Skin epidermis (tissue), 12 donors: ENCODE results near the gene SERPING1.
A peak's percentile ranks its signal among the peaks of the same experiment; 100 is the strongest.

Experiments
- H3K27ac ChIP-seq, 21 experiments: fragments of 200-600 bp; sonication (generic) in 11 of 21; one replicate each; pipeline ENCODE4 v1.5.0; 2020; ENCODE audit warnings: mild to moderate bottlenecking in 3 of 21, inconsistent platforms in 2 of 21, moderate library complexity in 2 of 21
- H3K4me3 ChIP-seq, 7 experiments: fragments of 200-600 bp; sonication (generic) in 2 of 7; one replicate each; pipeline ENCODE4 v1.5.0; 2020; ENCODE audit warnings: inconsistent platforms in 2 of 7, mild to moderate bottlenecking in 2 of 7, moderate library complexity in 1 of 7

The SERPING1 gene

DNA sequence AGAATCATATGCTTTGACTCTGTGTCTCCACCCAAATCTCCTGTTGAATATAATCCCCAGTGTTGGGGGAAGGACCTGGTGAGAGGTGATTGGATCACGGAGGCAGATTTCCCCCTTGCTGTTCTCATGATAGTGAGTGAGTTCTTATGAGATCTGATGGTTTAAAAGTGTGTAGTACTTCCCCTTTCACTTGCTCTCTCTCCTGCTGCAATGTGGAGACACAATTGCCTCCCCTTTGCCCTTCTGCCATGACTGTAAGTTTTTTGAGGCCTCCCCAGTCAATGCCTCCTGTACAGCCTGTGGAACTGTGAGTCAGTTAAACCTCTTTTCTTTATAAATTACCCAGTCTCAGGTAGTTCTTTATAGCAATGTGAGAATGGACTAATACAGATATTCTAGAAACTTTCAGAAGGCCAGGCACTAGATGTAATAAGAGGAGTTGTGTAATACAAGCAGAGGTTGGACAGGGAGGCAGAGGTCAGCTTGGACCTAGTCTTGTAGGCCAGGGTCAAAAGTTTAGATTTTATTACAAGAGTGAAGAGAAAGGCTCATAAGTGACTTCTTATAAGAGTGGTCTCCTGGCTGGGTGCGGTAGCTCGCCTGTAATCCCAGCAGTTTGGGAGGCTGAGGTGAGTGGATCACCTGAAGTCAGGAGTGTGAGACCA lies 9.3 kb upstream of the SERPING1 start:
- Histone ChIP-seq H3K4me3 (no peak overlapping the region), H3K27ac (no peak overlapping the region)

DNA sequence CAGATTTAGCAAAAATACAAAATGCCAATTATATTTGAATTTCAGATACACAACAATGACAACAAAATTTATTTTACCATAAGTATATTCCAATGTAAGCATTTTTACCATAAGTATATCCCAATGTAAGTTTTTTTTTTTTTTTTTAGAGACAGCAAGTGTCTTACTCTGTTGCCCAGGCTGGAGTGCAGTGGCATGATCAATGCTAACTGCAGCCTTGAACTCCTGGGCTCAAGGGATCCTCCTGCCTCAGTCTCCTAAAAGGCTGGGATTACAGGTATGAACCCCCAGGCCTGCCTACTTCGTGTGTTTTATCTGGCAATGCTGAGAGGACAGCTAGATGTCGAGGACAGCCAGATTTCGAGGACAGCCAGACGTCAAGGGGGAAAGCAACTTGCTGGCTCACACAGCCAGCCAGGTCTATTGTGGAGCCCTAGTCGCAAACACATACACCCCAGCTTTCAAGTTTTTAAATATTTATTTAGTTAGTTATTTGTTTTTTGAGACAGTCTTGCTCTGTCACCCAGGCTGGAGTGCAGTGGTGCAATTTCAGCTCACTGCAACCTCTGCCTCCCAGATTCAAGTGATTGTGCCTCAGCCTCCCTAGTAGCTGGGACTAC lies 1.1 kb upstream of the SERPING1 start:
- Histone ChIP-seq H3K27ac (peak overlapping the region in 10 of 21 experiments; percentile 77 to 95 (median 88)), H3K4me3 (no peak overlapping the region)

DNA sequence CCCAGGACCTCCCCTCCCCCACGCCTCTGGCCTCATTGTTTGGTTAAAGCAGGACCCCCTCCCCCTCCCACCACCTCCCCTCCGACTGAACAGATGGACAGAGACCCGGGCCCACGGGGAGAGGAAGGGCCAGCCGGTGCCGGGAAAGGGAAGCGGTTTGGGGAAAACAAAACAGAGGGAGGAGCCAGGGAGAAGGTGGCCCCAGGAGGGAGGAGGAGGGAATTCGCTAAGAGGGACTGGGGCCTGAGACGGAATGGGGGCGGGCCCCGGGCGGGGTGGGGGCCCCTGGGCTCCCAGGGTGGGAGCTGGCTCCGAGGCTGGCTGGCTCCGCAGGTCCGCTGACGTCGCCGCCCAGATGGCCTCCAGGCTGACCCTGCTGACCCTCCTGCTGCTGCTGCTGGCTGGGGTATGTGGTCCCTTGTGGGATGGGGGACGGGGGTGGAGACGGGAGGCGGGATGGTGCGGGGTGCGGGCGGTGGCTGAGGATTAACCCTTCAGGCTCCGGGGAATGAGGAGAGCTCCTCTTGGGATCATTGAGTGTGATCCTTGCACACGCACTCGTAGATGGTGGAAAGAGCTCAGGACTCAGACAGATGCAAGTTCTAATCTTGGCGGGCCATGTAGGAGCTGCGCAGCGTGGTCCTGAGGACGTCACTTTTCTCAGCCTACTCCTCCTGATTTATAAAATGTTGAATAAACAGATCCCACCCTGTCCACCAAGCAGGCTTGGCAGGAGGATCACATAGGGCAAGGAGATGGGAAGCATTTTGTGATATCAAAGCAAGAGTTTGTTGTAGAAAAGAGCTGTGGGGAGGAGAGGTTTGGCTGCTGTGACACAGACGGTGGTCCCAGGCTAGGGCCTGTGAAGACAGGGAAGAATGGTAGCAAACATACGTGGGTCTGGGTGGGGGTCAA lies 688 bp downstream of the SERPING1 start:
- Histone ChIP-seq H3K4me3 (peak overlapping the region; percentile 39 to 59 (median 48)), H3K27ac (peak overlapping the region; percentile 52 to 95 (median 87))

DNA sequence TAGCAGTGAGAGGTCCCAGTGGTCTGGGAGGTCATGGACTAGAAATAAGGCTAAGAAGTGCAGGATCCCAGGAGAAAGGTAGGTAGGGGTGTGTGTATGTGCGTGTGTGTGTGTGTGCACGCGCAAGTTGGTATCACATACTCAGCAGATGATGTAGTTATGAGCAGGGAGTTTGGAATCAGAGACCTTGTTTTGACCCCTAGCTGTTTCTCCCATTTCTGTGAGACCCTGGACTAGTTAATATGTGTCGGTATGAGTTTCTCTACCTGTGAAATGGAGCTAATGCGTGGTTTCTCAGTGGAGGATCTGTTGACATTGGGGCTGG lies 1.3 kb downstream of the SERPING1 start:
- Histone ChIP-seq H3K27ac (peak overlapping the region in 14 of 21 experiments; percentile 77 to 95 (median 88)), H3K4me3 (peak overlapping the region in 6 of 7 experiments; percentile 39 to 59 (median 49))

DNA sequence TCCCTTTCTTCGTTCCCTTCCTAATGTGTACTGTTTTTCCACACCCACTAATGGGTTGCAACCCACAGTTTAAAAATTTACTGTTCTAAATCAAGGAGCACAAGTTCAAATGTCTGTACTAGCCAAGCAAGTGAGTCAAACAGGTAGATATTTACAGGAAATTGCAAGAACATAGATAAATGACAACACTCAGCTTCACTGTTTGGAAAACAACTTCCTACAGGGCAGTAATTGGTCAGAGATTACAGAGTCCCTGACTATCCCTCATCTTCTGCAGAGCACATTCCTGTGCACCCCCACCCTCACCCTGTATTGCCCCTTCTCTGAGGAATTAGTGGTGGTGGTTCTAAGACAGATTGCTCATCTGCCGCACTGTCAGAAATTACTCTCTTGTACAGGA lies 1.9 kb downstream of the SERPING1 start:
- Histone ChIP-seq H3K27ac (peak overlapping the region in 4 of 21 experiments; percentile 88 to 95 (median 88)), H3K4me3 (peak overlapping the region in 1 of 7 experiments; percentile 59)

DNA sequence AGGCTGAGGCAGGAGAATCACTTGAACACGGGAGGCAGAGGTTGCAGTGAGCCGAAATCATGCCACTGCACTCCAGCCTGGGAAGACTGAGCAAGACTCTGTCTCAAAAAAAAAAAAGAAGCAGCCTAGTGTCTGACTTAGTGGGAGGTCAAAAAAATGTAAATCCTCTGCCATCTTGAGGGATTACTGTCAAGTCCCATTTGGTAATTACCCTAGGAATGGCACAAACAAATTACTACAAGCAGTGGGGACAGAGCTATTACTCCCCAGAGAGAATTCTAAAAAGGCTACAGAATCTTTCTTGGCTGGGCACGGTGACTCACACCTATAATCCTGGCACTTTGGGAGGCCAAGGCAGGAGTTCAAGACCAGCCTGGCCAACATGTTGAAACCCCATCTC lies 3.8 kb downstream of the SERPING1 start:
- Histone ChIP-seq H3K4me3 (no peak overlapping the region), H3K27ac (no peak overlapping the region)

DNA sequence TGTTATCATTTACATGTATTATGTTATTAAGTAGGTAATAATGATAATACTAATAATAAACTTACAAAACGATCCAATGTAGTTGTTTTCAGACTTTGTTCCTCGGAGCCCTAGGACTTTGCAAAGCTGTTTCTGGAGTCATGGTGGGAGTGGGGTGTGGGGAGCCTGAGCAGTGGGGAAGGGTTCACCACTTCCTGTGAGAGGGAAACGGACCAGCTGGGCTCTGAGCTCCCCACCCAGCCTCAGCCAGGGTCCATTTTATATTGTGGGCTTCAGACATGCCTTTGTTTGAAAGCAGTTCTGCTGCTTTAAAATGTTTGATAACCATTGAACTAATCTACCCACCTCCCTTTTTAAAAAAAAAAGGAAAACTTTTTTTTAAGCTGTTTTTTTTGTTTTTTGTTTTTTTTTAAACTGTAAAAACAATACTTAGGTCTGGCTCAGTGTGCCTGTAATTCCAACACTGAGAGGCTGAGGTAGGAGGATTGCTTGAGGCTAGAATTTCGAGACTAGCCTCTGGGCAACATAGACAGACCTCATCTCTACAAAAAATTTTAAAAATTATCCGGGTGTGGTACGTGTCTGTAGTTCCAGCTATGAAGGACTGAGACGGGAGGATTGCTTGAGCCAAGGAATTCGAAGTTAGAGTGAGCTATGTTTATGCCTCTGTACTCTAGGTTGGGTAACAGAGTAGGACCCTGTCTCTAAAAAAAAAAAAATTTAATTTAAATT lies 7.0 kb downstream of the SERPING1 start:
- H3K27ac ChIP-seq, result peak overlapping the region in 1 of 21 experiments; percentile 51

DNA sequence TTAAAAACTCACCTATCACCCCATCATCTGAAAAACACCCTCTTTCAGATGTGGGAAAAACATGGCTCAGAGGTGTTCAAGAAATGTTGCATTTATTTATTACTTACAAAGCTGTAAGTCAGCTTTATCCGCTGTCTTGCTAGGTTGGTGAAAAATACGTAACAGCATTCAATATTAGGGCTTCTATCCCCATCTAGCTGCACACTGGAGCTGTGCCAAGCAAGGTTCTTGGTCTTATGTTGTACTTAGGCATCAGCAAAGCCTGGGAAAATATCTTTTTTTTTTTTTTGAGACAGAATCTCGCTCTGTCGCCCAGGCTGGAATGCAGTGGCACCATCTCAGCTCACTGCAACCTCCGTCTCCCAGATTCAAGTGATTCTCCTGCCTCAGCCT lies 7.5 kb downstream of the SERPING1 start:
- no peak overlapping the region for H3K4me3 ChIP-seq

More for the DNA sequence above, 7.0 kb downstream of the SERPING1 start:
- H3K4me3 ChIP-seq, result no peak overlapping the region

DNA sequence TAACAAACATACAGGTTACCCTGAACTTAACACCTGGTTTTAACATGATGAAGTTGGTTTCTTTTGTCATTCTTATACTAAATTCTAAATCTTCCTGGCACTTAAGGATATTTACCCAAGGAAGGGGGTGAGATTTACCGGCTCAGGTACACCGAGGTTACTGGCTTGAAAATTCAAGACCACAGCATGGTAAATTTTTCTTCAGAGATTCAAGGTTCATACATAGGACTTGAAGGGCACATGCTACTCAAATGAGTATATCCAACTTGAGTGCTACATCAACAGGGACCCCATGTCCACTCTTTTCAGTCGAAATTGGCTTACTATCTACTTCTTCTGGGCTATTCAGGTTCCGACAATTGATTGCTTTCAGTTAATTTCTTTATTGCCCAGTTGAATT lies 12.7 kb downstream of the SERPING1 start:
- Histone ChIP-seq H3K4me3 (no peak overlapping the region), H3K27ac (no peak overlapping the region)

More for the DNA sequence above, 7.5 kb downstream of the SERPING1 start:
- H3K27ac ChIP-seq, result no peak overlapping the region

DNA sequence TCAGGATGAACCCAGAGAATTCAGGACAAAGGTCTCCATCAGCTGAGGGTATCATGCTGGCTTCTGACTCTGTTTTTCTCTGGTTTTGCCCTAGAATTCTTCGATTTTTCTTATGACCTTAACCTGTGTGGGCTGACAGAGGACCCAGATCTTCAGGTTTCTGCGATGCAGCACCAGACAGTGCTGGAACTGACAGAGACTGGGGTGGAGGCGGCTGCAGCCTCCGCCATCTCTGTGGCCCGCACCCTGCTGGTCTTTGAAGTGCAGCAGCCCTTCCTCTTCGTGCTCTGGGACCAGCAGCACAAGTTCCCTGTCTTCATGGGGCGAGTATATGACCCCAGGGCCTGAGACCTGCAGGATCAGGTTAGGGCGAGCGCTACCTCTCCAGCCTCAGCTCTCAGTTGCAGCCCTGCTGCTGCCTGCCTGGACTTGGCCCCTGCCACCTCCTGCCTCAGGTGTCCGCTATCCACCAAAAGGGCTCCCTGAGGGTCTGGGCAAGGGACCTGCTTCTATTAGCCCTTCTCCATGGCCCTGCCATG lies 16.8 kb downstream of the SERPING1 start:
- Histone ChIP-seq H3K27ac (no peak overlapping the region), H3K4me3 (no peak overlapping the region)

DNA sequence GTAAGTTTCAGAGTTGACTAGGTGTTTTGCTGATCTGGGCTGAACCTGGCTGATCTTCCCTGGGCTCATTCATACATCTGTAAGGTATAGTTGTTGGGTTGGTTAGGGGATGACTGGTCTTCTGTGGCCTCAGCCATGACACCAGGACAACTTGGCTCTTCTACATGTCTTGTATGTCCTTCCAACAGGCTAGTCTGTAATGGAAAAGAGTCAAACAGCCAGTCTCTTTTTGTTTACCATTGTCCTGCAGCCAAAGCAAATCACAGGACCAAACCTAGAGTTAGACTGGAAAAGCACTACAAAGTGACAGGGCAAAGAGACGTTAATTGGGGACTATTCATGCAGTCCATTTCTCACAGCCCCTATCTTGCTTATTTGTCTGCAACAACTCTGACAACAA lies 17.8 kb downstream of the SERPING1 start:
- H3K4me3 ChIP-seq, result no peak overlapping the region
- no peak overlapping the region for H3K27ac ChIP-seq

DNA sequence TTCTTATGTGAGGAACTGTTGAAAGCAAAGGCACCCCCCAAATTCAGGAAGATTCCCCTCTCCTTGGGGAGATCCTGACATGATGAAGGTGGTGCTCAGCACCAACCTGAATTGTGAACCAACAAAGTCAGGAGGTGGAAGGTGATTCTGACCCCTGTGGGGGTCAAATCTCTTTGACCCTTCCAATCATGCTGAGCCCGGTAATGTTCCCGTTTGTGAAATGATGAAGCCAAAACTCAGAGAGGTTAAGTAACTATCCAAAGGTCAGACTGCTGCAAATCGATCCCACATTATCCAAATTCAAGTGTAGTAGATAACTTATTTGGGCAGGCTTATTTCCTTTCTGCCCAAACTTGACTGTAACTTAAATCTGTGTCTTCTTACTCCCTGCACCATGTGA lies 19.1 kb downstream of the SERPING1 start:
- no peak overlapping the region for H3K27ac ChIP-seq

DNA sequence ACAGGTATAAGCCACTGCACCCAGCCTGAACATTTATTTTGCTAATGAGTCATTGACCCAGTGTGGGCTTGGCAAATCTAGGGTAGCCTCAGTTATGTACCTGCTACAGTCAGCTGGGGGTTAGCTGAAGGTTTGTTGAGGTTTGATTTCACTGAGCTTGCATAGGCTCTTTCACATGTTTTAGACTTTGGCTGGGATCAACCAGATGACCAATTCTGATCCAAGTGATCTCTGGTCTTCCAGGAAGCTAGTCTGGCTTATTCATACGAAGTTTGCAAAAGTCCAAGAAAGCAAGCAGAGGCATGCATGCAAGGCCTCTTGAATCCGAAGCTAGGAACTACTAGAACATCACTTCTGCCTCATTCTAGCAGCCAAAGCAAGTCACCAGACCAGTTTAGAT lies 21.0 kb downstream of the SERPING1 start:
- no peak overlapping the region for H3K4me3 ChIP-seq
- no peak overlapping the region for H3K27ac ChIP-seq

More for the DNA sequence above, 19.1 kb downstream of the SERPING1 start:
- H3K4me3 ChIP-seq, result no peak overlapping the region

DNA sequence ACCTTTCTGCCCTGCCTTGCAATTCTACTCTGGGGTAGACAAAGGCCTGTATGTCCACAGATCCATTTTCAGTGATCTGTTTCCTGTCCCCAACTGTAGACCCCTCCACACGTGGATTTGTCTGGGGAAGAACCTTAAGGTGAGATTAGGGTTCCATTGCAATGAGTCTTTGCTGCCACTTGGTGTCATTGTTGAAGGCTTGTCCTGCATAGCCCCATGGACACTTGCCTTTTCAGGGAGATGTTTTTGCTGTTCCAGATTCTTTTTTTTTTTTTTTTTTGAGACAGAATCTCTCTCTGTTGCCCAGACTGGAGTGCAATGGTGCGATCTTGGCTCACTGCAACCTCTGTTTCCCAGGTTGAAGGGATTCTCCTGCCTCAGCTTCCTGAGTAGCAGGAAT lies 21.8 kb downstream of the SERPING1 start:
- Histone ChIP-seq H3K27ac (no peak overlapping the region), H3K4me3 (no peak overlapping the region)

DNA sequence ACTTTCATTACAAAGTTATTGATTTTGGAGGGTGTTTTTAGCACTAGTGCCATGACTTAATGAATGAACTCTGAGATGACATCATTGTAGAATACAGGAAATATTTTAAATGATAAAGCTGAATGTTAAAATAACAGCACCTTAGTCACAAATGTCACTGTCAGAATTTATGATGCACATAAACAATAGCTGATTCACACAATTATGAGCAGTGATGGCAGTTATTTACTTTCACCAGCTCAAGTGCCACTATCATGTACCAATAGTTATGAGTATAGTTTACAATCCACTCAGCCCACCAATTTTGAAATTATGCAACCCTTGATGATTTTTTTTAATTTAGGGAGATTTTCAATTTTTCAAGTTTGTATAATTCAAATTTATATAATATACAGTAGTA lies 23.0 kb downstream of the SERPING1 start:
- no peak overlapping the region for H3K4me3 ChIP-seq
- H3K27ac ChIP-seq, result no peak overlapping the region

DNA sequence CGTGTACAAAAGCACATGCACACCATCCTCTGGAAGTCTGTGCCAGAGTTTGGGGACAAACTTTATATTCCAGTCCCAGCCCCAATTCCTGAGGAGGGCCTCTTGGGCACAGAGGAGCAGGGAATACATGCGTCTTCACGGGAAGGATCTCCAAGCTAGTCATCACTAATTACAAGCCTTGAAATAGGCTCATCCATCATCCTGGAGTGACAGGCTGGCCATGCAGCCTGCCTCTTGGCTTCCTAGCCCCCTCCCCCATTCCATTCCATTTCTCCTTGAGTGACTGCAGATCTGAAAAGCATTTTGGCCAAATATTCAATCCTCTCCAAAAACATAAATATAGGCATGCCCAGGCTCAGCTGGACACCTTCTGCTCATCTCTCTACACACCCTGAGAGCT lies 24.8 kb downstream of the SERPING1 start:
- Histone ChIP-seq H3K27ac (no peak overlapping the region), H3K4me3 (no peak overlapping the region)

DNA sequence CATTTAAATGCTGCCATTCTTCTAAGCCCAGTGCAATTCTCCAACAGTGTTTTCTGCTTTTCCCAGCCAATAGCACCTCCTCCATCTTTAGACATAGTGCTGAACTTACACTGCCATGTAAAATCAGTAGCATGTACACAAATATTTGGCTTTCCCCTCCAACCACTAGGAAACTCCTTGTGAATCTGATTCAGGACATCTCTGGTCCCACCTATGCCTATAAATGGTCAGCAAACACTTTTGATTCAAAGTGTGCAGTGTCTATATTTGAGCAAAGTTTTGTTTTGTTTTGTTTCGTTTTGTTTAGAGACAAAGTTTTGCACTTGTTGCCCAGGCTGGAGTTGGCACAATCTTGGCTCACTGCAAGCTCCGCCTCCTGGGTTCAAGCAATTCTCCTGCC lies 27.4 kb downstream of the SERPING1 start:
- H3K27ac ChIP-seq, result no peak overlapping the region
- no peak overlapping the region for H3K4me3 ChIP-seq

DNA sequence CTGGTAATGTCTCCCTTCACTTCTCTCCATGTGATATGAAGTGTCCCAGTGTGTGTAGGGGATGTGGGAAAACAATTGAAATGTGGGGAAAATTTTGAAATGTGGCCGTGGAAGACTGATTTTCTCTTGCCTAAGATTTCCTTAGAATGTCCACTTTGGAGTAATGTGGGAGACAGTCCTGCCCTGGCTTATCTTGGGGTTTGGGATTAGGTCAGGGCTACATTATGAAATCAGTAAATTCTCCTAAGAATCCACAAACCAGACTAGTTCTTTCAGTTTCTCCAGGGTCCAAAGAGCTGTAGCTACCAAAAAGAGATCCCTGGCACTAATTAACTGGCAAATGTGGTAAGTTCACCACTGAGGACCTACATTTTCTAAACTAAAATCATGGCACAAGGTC lies 29.4 kb downstream of the SERPING1 start:
- no peak overlapping the region for H3K27ac ChIP-seq
- no peak overlapping the region for H3K4me3 ChIP-seq

DNA sequence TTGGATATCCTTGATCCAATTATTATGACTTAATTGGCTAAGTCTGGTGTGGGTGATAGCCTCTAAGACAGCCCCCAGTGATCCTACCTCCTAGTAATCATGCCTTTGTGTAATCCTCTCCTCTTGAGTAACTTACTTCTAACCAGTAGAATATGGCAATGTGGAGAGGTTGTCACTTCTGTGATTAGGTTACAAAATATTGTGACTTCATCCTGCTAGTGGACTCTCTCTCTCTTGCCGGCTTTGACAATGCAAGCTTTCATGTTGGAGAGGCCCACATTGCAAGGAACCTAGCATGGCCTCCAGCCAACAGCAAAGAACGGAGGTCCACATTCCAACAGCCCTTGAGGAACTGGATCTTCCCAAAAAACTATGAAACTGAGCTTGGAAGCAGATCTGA lies 32.7 kb downstream of the SERPING1 start:
- H3K4me3 ChIP-seq, result no peak overlapping the region
- no peak overlapping the region for H3K27ac ChIP-seq

DNA sequence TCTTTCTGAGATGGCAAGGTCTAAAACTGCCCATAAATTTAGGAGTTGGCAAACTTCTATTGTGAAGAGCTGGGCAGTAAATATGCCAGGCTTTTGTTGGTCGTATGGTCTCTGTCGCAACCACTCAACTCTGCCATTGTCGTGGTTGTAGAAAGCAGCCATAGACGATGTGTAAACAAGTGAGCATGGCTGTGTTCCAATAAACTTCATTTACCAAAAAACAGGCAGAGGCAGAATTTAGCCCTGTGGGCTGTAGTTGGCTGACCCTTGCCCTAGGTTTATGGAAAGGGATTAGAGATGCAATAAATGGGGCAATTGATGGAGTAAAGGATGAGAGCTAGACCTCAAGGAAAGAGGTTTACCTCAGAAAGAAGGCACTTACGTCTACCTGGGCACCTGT lies 34.6 kb downstream of the SERPING1 start:
- Histone ChIP-seq H3K27ac (no peak overlapping the region), H3K4me3 (no peak overlapping the region)
